K562 (cell line): Measurements from ENCODE around the gene PTPN12. TPM values are rescaled to one million over a fixed set of nuclear protein-coding genes. Genes with fewer than 3 reads are reported as not detected.

Experiments used
- ATAC-seq: fragments of 200-7000 bp; cut with Tn5 transposase; 3 replicates; pipeline ENCODE4 v1.9.1; 2020; ENCODE audit warnings: moderate library complexity
- BruUV-seq: library from RNA; stranded (reverse); fragments of 400-500 nt; replicated peaks from 2 replicates; lab custom pipeline; 2021; lab: Mats Ljungman, UMichigan
- CTCF ChIA-PET: fragments of 300-600 bp; formaldehyde crosslinking; extraction: SDS; loops from one replicate; lab custom pipeline; 2021; ENCODE audit warnings: low intra/inter-chr PET ratio; lab: Yijun Ruan, JAX
- POLR2A ChIA-PET: fragments of 300-600, 350-650 bp; sonication (Branson Sonifier 250); formaldehyde crosslinking; extraction: SDS; loops from one replicate; lab custom pipeline; 2021; ENCODE audit warnings: antibody characterized with exemption, inconsistent platforms; lab: Yijun Ruan, JAX
- DNase-seq, 4 experiments: peaks; one replicate each; pipeline versions ENCODE4 v3.0.0 to v3.0.0-alpha.2; 2011 to 2018; ENCODE audit warnings: low spot score in 3 of 4, mixed read lengths in 3 of 4; ENCODE audit errors: extremely low read depth in 1 of 4
- FAIRE-seq: peaks from 2 replicates; lab custom pipeline; 2011; peaks lifted over from hg19 to GRCh38; lab: Jason Lieb, UNC
- H2AFZ ChIP-seq: 2 replicates; pipeline ENCODE4 v1.6.0; 2011; ENCODE audit warnings: low read depth, low read length, control low read depth, inconsistent platforms
- H3K27ac ChIP-seq: fragments of 200-600 bp; 3 replicates; pipeline ENCODE4 v1.8.0; 2011; ENCODE audit warnings: low read depth, mild to moderate bottlenecking, control low read depth, inconsistent platforms, low read length, moderate library complexity, mixed read lengths; ENCODE audit errors: extremely low read depth
- H3K27me3 ChIP-seq, 2 experiments: fragments of 300-600 bp in 1 of 2; 2 replicates in 1 of 2; 3 replicates in 1 of 2; pipeline versions ENCODE4 v1.6.0 to v1.8.0; 2011; ENCODE audit warnings: inconsistent platforms in 2 of 2, low read length in 2 of 2, mild to moderate bottlenecking in 1 of 2, mixed read lengths in 1 of 2, moderate library complexity in 1 of 2; ENCODE audit not compliant: control insufficient read depth in 2 of 2, insufficient read depth in 2 of 2
- H3K36me3 ChIP-seq: fragments of 300-600 bp; 3 replicates; pipeline ENCODE4 v1.8.0; 2011; ENCODE audit warnings: mild to moderate bottlenecking, low read length, inconsistent platforms; ENCODE audit not compliant: control insufficient read depth, insufficient read depth
- H3K4me1 ChIP-seq, 2 experiments: fragments of 200-600 bp in 1 of 2; replicated peaks in 1 of 2; 2 replicates in 1 of 2; 3 replicates in 1 of 2; pipeline versions ENCODE4 v1.5.1 to v1.8.0; 2011; ENCODE audit warnings: inconsistent platforms in 2 of 2, low read length in 2 of 2, mild to moderate bottlenecking in 1 of 2, mixed read lengths in 1 of 2, moderate library complexity in 1 of 2; ENCODE audit not compliant: control insufficient read depth in 2 of 2, insufficient read depth in 2 of 2
- H3K4me2 ChIP-seq: 2 replicates; pipeline ENCODE4 v1.6.1; 2011; ENCODE audit warnings: low read length, control low read depth, inconsistent platforms, mixed read lengths; ENCODE audit not compliant: insufficient read depth
- H3K4me3 ChIP-seq: fragments of 200-600 bp; sonication (generic), shearing (Covaris generic); 2 replicates; pipeline ENCODE4 v1.5.1; 2016; ENCODE audit warnings: control low read depth, inconsistent platforms
- H3K79me2 ChIP-seq: fragments of 200-600 bp; 3 replicates; pipeline ENCODE4 v1.8.0; 2011; ENCODE audit warnings: low read length, inconsistent platforms; ENCODE audit not compliant: control insufficient read depth, insufficient read depth
- H3K9ac ChIP-seq, 2 experiments: 2 replicates each; pipeline versions ENCODE4 v1.6.0 to v1.6.1; 2011; ENCODE audit warnings: low read depth in 2 of 2, low read length in 2 of 2, control low read depth in 1 of 2, inconsistent platforms in 1 of 2, mild to moderate bottlenecking in 1 of 2, mixed read lengths in 1 of 2; ENCODE audit not compliant: insufficient read depth in 1 of 2
- H3K9me1 ChIP-seq: one replicate; pipeline ENCODE4 v1.6.0; 2011; ENCODE audit warnings: inconsistent platforms, mild to moderate bottlenecking, low read length, moderate library complexity; ENCODE audit not compliant: control insufficient read depth, insufficient read depth
- H3K9me3 ChIP-seq: replicated peaks from 2 replicates; pipeline ENCODE4 v1.5.1; 2011; ENCODE audit warnings: low read depth, low read length, inconsistent platforms; ENCODE audit not compliant: control insufficient read depth, insufficient read depth
- H4K20me1 ChIP-seq: replicated peaks from 2 replicates; pipeline ENCODE4 v1.6.1; 2011; ENCODE audit warnings: low read length, inconsistent platforms, mixed read lengths; ENCODE audit not compliant: control insufficient read depth, insufficient read depth
- CBX2 ChIP-seq: fragments of 200-600 bp; sonication (generic); IDR thresholded peaks from one replicate; pipeline ENCODE4 v1.6.1; 2012; ENCODE audit warnings: mild to moderate bottlenecking, low read length, inconsistent platforms; ENCODE audit not compliant: insufficient read depth, poor library complexity, severe bottlenecking
- FOXJ2 ChIP-seq: fragments of 200-800 bp; sonication (Bioruptor generic); IDR thresholded peaks from 2 replicates; pipeline ENCODE4 v1.6.1; 2016; ENCODE audit warnings: missing genetic modification characterization, missing compliant biosample characterization
- GTF2B ChIP-seq: IDR thresholded peaks from 2 replicates; pipeline ENCODE4 v1.6.1; 2011; ENCODE audit not compliant: insufficient read length; ENCODE audit errors: extremely low read depth
- HNRNPK ChIP-seq: fragments of 200-400 bp; formaldehyde crosslinking; IDR thresholded peaks from one replicate; pipeline ENCODE4 v1.6.1; 2018; ENCODE audit warnings: mild to moderate bottlenecking, low read depth, low read length; ENCODE audit not compliant: poor library complexity, severe bottlenecking
- KDM5B ChIP-seq: fragments of 200-600 bp; sonication (generic); IDR thresholded peaks from 2 replicates; pipeline ENCODE4 v1.6.1; 2012; ENCODE audit warnings: low read depth, mild to moderate bottlenecking, moderate library complexity, low read length, control low read depth, inconsistent platforms; ENCODE audit not compliant: insufficient replicate concordance
- KLF10 ChIP-seq: fragments of 250-450 bp; sonication (Bioruptor Pico); IDR thresholded peaks from 2 replicates; pipeline ENCODE4 v1.6.1; 2021; ENCODE audit warnings: matching md5 sums
- KLF13 ChIP-seq: fragments of 450-650 bp; IDR thresholded peaks from 2 replicates; pipeline ENCODE4 v1.6.1; 2016; ENCODE audit warnings: missing genetic modification characterization, low read depth, mild to moderate bottlenecking, missing compliant biosample characterization, moderate library complexity, borderline replicate concordance
- MCM7 ChIP-seq, 2 experiments: fragments of 450-650 bp; IDR thresholded peaks; 2 replicates each; pipeline ENCODE4 v1.6.1; 2016 to 2018
- PHB ChIP-seq: fragments of 250-450 bp; sonication (Bioruptor Pico); IDR thresholded peaks from 2 replicates; pipeline ENCODE4 v1.5.0; 2021
- TAF1 ChIP-seq: IDR thresholded peaks from 2 replicates; pipeline ENCODE4 v1.6.1; 2011; ENCODE audit warnings: mild to moderate bottlenecking, low read length, moderate library complexity; ENCODE audit not compliant: insufficient read depth, control insufficient read depth, severe bottlenecking; ENCODE audit errors: extremely low read depth
- ZNF175 ChIP-seq: fragments of 200-800 bp; sonication (Bioruptor generic); IDR thresholded peaks from 2 replicates; pipeline ENCODE4 v1.6.1; 2016; ENCODE audit warnings: low read depth, mild to moderate bottlenecking, missing genetic modification characterization, missing compliant biosample characterization
- ZNF609 ChIP-seq: sonication (generic); formaldehyde crosslinking; IDR thresholded peaks from 2 replicates; pipeline ENCODE4 v1.8.1; 2023; ENCODE audit warnings: missing genetic modification reagents, mild to moderate bottlenecking, borderline replicate concordance
- WGBS: fragments of 100-300 bp; shearing (Covaris generic); methylation state at CpG from one replicate; pipeline ENCODE4 v1.1.6; 2016; ENCODE audit warnings: low coverage, mixed read lengths; ENCODE audit not compliant: insufficient coverage; ENCODE audit errors: missing lambda C conversion rate; 5-methylcytosine and 5-hydroxymethylcytosine counted together
- in situ Hi-C: fragments of 300-500 bp; cut with MboI; formaldehyde crosslinking; loops from 4 replicates; pipeline ENCODE4 v1.15.0; 2018; ENCODE audit warnings: inconsistent platforms, mixed read lengths
- intact Hi-C: fragments of 100-400 bp; cut with micrococcal nuclease; formaldehyde crosslinking; loops from 2 replicates; pipeline ENCODE4 v1.14.2; 2022
- polyA plus RNA-seq, 8 experiments: library from polyadenylated mRNA; depleted of rRNA in 4 of 8; stranded (reverse) in 5 of 8; unstranded in 3 of 8; fragments of >200 nt; fragmentation: Nextera tagmentation in 2 of 8; fragmentation: Illumina TruSeq in 1 of 8; extraction: Ambion mirVana in 2 of 8; extraction: Trizol in 1 of 8; gene quantifications; 2 replicates each; pipeline versions ENCODE4 v1.2.1 to v1.2.3, GENCODE V29; 2011 to 2014; ENCODE audit warnings: inconsistent platforms in 1 of 8, missing spikeins in 1 of 8
- total RNA-seq, 7 experiments: library from RNA; depleted of rRNA in 6 of 7; stranded (reverse); fragments of >200 nt in 6 of 7; fragmentation: Illumina TruSeq in 2 of 7; extraction: Trizol in 2 of 7; gene quantifications; 2 replicates each; pipeline versions ENCODE4 v1.2.1 to v1.2.3, GENCODE V29; 2011 to 2021; ENCODE audit warnings: low replicate concordance in 1 of 7
- TF ChIP-seq, protein P1 (sequence below): fragments of 150-350 bp; conservative IDR thresholded peaks from 2 replicates; pipeline ENCODE4 v1.6.1; 2014; ENCODE audit warnings: low read length

PTPN12 gene
- total and polyA plus RNA-seq, 9 of the 15 experiments (the other 6 are each of a cell fraction or from before 2014, with no cell fraction given) = 15.3 to 79.8 (median 26.6) TPM

DNA sequence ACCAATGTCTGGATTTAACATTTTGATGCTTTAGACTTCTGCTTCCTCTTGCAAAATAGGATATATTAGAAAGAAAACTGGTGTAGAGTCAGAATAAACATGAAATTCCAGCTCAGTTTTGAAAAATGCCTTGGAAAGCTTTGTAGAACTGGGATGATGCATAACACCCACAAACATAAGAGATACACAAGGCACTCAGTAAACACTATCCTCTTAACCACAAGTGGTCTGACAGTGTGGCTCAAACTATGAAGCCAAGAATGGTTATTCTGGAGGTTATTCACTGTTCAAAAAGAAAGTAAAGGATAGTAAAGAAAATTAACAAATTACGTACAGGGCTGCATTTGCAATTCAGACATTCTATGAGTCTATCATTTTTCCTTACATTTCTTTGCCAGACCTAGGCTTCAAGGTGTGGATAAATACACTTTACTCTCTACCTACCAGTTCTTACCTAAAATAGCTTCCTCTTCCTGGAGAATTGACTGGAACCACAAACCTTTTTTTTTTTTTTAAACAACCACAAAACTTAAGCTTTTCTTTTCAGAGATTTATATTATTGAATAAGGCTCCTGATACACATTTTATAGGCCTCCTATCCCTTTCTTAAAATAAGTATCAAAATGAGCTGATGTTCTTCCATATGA is 150.1 kb downstream of the PTPN12 start:
- Histone ChIP-seq H2AFZ (no peak overlapping the region), H3K9me3 (no peaks in the 10 kb centered on the region), H3K36me3 (peaks cover 72% of the 10 kb centered on the region), H3K4me2 (no peak overlapping the region), H3K79me2 (peaks cover 51% of the 10 kb centered on the region), H3K9me1 (no peaks in the 10 kb centered on the region), H3K4me1 (peaks cover 2 to 11% of the 10 kb centered on the region in 2 experiments; a peak in 3 of 5 replicates), H3K9ac (no peak overlapping the region), H4K20me1 (no peaks in the 10 kb centered on the region), H3K27ac (no peak overlapping the region), H3K27me3 (no peaks in the 10 kb centered on the region), H3K4me3 (no peak overlapping the region)
- ATAC-seq = no peak
- ChIA-PET POLR2A (interaction anchor here (1.1 kb wide), 1 partner anchor 14 kb away, joined by 4 read pairs; no protein-coding TSS in a partner anchor), CTCF (no interaction called here)
- no peak for FAIRE-seq
- in situ Hi-C loops = no loop called here
- 96% methylated on average over 1 of the region's 1 CpG for WGBS
- DNase-seq = no peak
- TSS peak; percentile 7 for BruUV-seq
- intact Hi-C loops = no loop called here
- no peak for TF ChIP-seq TAF1
- no peak for TF ChIP-seq GTF2B
- no peak for TF ChIP-seq CBX2
- no peak for TF ChIP-seq KLF10 (CRISPR knock-in tag)
- no peak for TF ChIP-seq ZNF609 (CRISPR knock-in tag)
- no peak for TF ChIP-seq MCM7 (IDR thresholded peaks at IDR 0.05)
- no peak for TF ChIP-seq KLF13
- TF ChIP-seq FOXJ2 = no peak
- TF ChIP-seq PHB = no peak
- no peak for TF ChIP-seq HNRNPK
- no peak for TF ChIP-seq ZNF175 (CRISPR knock-in tag)
- TF ChIP-seq, protein P1, sequence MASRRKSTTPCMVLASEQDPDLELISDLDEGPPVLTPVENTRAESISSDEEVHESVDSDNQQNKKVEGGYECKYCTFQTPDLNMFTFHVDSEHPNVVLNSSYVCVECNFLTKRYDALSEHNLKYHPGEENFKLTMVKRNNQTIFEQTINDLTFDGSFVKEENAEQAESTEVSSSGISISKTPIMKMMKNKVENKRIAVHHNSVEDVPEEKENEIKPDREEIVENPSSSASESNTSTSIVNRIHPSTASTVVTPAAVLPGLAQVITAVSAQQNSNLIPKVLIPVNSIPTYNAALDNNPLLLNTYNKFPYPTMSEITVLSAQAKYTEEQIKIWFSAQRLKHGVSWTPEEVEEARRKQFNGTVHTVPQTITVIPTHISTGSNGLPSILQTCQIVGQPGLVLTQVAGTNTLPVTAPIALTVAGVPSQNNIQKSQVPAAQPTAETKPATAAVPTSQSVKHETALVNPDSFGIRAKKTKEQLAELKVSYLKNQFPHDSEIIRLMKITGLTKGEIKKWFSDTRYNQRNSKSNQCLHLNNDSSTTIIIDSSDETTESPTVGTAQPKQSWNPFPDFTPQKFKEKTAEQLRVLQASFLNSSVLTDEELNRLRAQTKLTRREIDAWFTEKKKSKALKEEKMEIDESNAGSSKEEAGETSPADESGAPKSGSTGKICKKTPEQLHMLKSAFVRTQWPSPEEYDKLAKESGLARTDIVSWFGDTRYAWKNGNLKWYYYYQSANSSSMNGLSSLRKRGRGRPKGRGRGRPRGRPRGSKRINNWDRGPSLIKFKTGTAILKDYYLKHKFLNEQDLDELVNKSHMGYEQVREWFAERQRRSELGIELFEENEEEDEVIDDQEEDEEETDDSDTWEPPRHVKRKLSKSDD = no peak
- no peak for TF ChIP-seq KDM5B
